ENCODE results near the gene TRIP13.

Gene TRIP13

GRCh38 chr5:881551-881935 is 11.1 kb upstream of the TRIP13 start:
- Histone ChIP-seq H3K4me1 (ENCODE audit: control insufficient read depth, insufficient read depth, low read length) (no peaks in the 10 kb centered on the region), H3K9me3 (ENCODE audit: control insufficient read depth, insufficient read depth, low read depth, low read length) (no peaks in the 10 kb centered on the region), H3K36me3 (ENCODE audit: control insufficient read depth in 2 of 2, insufficient read depth in 1 of 2, low read length in 2 of 2) (peaks cover 32 to 81% of the 10 kb centered on the region in 2 experiments), H3K27ac (ENCODE audit: extremely low read depth, low read depth, low read length) (no peak overlapping the region), H3K4me3 (ENCODE audit: low read depth, low read length) (no peak overlapping the region)
- no peak for TF ChIP-seq ZNF184 (tag by site-specific recombination; IDR thresholded peaks at IDR 0.05)
- ChIA-PET POLR2A (no interaction called here), CTCF (interaction anchor here (0.7 kb wide), 1 partner anchor 791 kb away, joined by 3 read pairs; no protein-coding TSS in a partner anchor)

GRCh38 chr5:882253-883183 is 10.2 kb upstream of the TRIP13 start:
- ChIA-PET CTCF (interaction anchor here (0.7 kb wide), 1 partner anchor 14 kb away, joined by 3 read pairs; no protein-coding TSS in a partner anchor), POLR2A (no interaction called here)
- Histone ChIP-seq H3K9me3 (ENCODE audit: control insufficient read depth, insufficient read depth, low read depth, low read length) (no peaks in the 10 kb centered on the region), H3K4me1 (ENCODE audit: control insufficient read depth, insufficient read depth, low read length) (no peaks in the 10 kb centered on the region), H3K27ac (ENCODE audit: extremely low read depth, low read depth, low read length) (no peak overlapping the region), H3K36me3 (ENCODE audit: control insufficient read depth in 2 of 2, insufficient read depth in 1 of 2, low read length in 2 of 2) (peaks cover 33 to 81% of the 10 kb centered on the region in 2 experiments), H3K4me3 (ENCODE audit: low read depth, low read length) (no peak overlapping the region)
- TF ChIP-seq ZNF549 (tag by site-specific recombination; IDR thresholded peaks at IDR 0.05) (no peak), ZNF311 (tag by site-specific recombination; IDR thresholded peaks at IDR 0.05; ENCODE audit: borderline replicate concordance) (peak; percentile 61; the same call in 1 of the 2 replicates), ZBTB26 (tag by site-specific recombination; optimal IDR thresholded peaks at IDR 0.05) (peak; percentile 7), ZNF146 (tag by site-specific recombination; IDR thresholded peaks at IDR 0.05) (peak; percentile 16; the same call in 1 of the 2 replicates)

GRCh38 chr5:883475-884181 is 9.1 kb upstream of the TRIP13 start:
- POLR2A ChIA-PET, result no interaction called here
- no peak overlapping the region for H3K4me3 ChIP-seq (ENCODE audit: low read depth, low read length)
- no peaks in the 10 kb centered on the region for H3K4me1 ChIP-seq (ENCODE audit: control insufficient read depth, insufficient read depth, low read length)
- no peak for TF ChIP-seq ZNF211 (tag by site-specific recombination; IDR thresholded peaks at IDR 0.05; ENCODE audit: low read depth)
- no peak for TF ChIP-seq ZNF423 (tag by site-specific recombination; IDR thresholded peaks at IDR 0.05)
- H3K9me3 ChIP-seq (ENCODE audit: control insufficient read depth, insufficient read depth, low read depth, low read length), result no peaks in the 10 kb centered on the region
- CTCF ChIA-PET, result interaction anchor here (0.7 kb wide), 1 partner anchor 13 kb away, joined by 3 read pairs; no protein-coding TSS in a partner anchor
- no peak overlapping the region for H3K27ac ChIP-seq (ENCODE audit: extremely low read depth, low read depth, low read length)
- peaks cover 39 to 83% of the 10 kb centered on the region in 2 experiments for H3K36me3 ChIP-seq (ENCODE audit: control insufficient read depth in 2 of 2, insufficient read depth in 1 of 2, low read length in 2 of 2)

DNA sequence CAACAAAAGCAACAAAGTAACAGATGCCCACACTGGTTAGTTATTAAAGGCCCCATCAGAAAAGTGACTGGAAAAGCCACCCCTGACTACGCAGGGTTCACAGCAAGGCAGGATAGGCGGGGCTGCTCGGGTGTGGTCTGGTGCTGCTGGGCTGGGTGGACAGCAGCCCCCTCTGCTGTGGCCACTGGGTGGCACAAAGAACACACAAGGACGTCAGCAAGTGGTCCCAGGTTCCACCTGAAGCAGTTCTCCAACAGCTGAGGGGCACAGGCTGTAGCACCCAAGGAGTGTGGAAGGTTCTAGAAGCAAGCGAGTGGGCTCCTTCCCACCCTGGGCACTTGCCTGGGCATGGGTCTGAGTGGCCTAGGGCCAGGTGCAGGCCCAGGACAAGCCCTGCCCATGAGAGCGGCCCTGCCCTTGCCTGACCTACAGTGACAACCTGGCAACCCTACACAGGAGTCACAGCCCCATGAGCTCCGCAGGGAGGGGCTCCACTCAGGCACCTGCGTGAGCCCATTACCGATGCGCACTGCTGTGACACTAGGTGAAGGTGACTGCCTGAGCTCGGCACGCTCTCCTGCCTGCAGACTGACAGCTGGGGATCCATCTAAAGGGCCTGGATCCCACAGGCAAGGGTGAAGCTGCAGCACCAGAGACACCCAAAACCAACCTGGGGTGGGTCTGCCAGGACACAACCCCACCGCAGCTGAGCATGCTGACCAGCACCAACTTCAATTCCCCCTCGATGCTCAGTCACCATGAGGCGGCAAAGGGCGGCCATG is 8.1 kb upstream of the TRIP13 start:
- Histone ChIP-seq H3K9me3 (ENCODE audit: control insufficient read depth, insufficient read depth, low read depth, low read length) (no peaks in the 10 kb centered on the region), H3K27ac (ENCODE audit: extremely low read depth, low read depth, low read length) (no peak overlapping the region), H3K4me3 (ENCODE audit: low read depth, low read length) (no peak overlapping the region), H3K36me3 (ENCODE audit: control insufficient read depth in 2 of 2, insufficient read depth in 1 of 2, low read length in 2 of 2) (peaks cover 48 to 92% of the 10 kb centered on the region in 2 experiments), H3K4me1 (ENCODE audit: control insufficient read depth, insufficient read depth, low read length) (no peaks in the 10 kb centered on the region)
- TF ChIP-seq ZNF549 (tag by site-specific recombination; IDR thresholded peaks at IDR 0.05) (no peak), ZNF239 (tag by site-specific recombination; IDR thresholded peaks at IDR 0.05) (no peak), ZNF473 (tag by site-specific recombination; IDR thresholded peaks at IDR 0.05) (no peak), ZNF488 (tag by site-specific recombination; IDR thresholded peaks at IDR 0.05) (no peak), KLF1 (tag by site-specific recombination; IDR thresholded peaks at IDR 0.05) (peak; percentile 51; the same call in 1 of the 2 replicates), ZNF596 (tag by site-specific recombination; IDR thresholded peaks at IDR 0.05) (no peak), ZNF792 (tag by site-specific recombination; IDR thresholded peaks at IDR 0.05) (no peak), ZFP3 (tag by site-specific recombination; IDR thresholded peaks at IDR 0.05; ENCODE audit: low read depth) (no peak)
- CTCF ChIA-PET, result no interaction called here
- POLR2A ChIA-PET, result no interaction called here

Measured in HEK293 (cell line).